HepG2 (cell line): Measurements from ENCODE around the gene CDH23. TPM values are rescaled to one million over a fixed set of nuclear protein-coding genes. Genes with fewer than 3 reads are reported as not detected.

Experiments
- ATAC-seq: fragments of 200-7000 bp; cut with Tn5 transposase; 3 replicates; pipeline ENCODE4 v1.9.1; 2020; ENCODE audit warnings: mild to moderate bottlenecking, moderate library complexity
- BruUV-seq: library from RNA; stranded (reverse); fragments of 400-500 nt; replicated peaks from 2 replicates; lab custom pipeline; 2021; lab: Mats Ljungman, UMichigan
- CTCF ChIA-PET: fragments of 300-600 bp; formaldehyde crosslinking; extraction: SDS; loops from one replicate; lab custom pipeline; 2021; ENCODE audit warnings: low total read pairs, inconsistent platforms, low intra/inter-chr PET ratio; lab: Yijun Ruan, JAX
- POLR2A ChIA-PET: fragments of 350-600 bp; sonication (Branson Sonifier 250); formaldehyde crosslinking; loops from one replicate; lab custom pipeline; 2020; ENCODE audit warnings: antibody characterized with exemption, inconsistent platforms; lab: Yijun Ruan, JAX
- DNase-seq: peaks from one replicate; pipeline ENCODE4 v3.0.0-alpha.2; 2015; ENCODE audit warnings: low spot score
- FAIRE-seq: peaks from 3 replicates; lab custom pipeline; 2011; peaks lifted over from hg19 to GRCh38; lab: Jason Lieb, UNC
- H2AFZ ChIP-seq: one replicate; pipeline ENCODE4 v1.6.1; 2011; ENCODE audit warnings: low read length, inconsistent platforms
- H3K27ac ChIP-seq: fragments of 300-600 bp; 3 replicates; pipeline ENCODE4 v1.8.0; 2011; ENCODE audit warnings: mixed run types, mild to moderate bottlenecking, mixed read lengths, low read length, inconsistent platforms; ENCODE audit not compliant: insufficient read depth; ENCODE audit errors: extremely low read length
- H3K27me3 ChIP-seq, 2 experiments: fragments of 200-600 bp in 1 of 2; 2 replicates in 1 of 2; 3 replicates in 1 of 2; pipeline versions ENCODE4 v1.6.0 to v1.8.0; 2011; ENCODE audit warnings: low read length in 2 of 2, mild to moderate bottlenecking in 2 of 2, moderate library complexity in 2 of 2, inconsistent platforms in 1 of 2; ENCODE audit not compliant: insufficient read depth in 2 of 2, control insufficient read depth in 1 of 2
- H3K36me3 ChIP-seq, 2 experiments: fragments of 200-600 bp in 1 of 2; replicated peaks in 1 of 2; 2 replicates in 1 of 2; 3 replicates in 1 of 2; pipeline versions ENCODE4 v1.5.1 to v1.8.0; 2011; ENCODE audit warnings: low read length in 2 of 2, inconsistent platforms in 1 of 2; ENCODE audit not compliant: insufficient read depth in 2 of 2, control insufficient read depth in 1 of 2
- H3K4me1 ChIP-seq: 2 replicates; pipeline ENCODE4 v1.5.1; 2012; ENCODE audit warnings: low read length, inconsistent platforms; ENCODE audit not compliant: insufficient read depth
- H3K4me2 ChIP-seq: 2 replicates; pipeline ENCODE4 v1.6.0; 2011; ENCODE audit warnings: low read depth, low read length, inconsistent platforms
- H3K4me3 ChIP-seq, 3 experiments: fragments of 200-600 bp in 1 of 3; sonication (generic), shearing (Covaris generic) in 1 of 3; replicated peaks in 1 of 3; 2 replicates each; pipeline ENCODE4 v1.5.1; 2011 to 2016; ENCODE audit warnings: low read length in 3 of 3, inconsistent platforms in 2 of 3, low read depth in 2 of 3, mild to moderate bottlenecking in 2 of 3, control low read depth in 1 of 3, mixed read lengths in 1 of 3; ENCODE audit not compliant: insufficient read depth in 1 of 3
- H3K79me2 ChIP-seq: one replicate; pipeline ENCODE4 v1.6.1; 2011; ENCODE audit warnings: low read length, inconsistent platforms; ENCODE audit not compliant: insufficient read depth
- H3K9ac ChIP-seq: 2 replicates; pipeline ENCODE4 v1.6.0; 2011; ENCODE audit warnings: mild to moderate bottlenecking, low read depth, low read length, inconsistent platforms; ENCODE audit not compliant: insufficient read depth
- H3K9me3 ChIP-seq: 2 replicates; pipeline ENCODE4 v1.5.1; 2012; ENCODE audit warnings: mild to moderate bottlenecking, low read length
- H4K20me1 ChIP-seq: 2 replicates; pipeline ENCODE4 v1.6.0; 2011; ENCODE audit warnings: inconsistent platforms, mild to moderate bottlenecking, low read length, moderate library complexity; ENCODE audit not compliant: insufficient read depth
- MEIS1 ChIP-seq: sonication (generic); formaldehyde crosslinking; IDR thresholded peaks from 2 replicates; pipeline ENCODE4 v1.9.0; 2021; ENCODE audit warnings: mild to moderate bottlenecking, missing genetic modification reagents, moderate library complexity, borderline replicate concordance
- RARA ChIP-seq: IDR thresholded peaks from 2 replicates; pipeline ENCODE4 v1.6.1; 2016; ENCODE audit warnings: missing genetic modification reagents, missing compliant biosample characterization
- ZFP62 ChIP-seq: sonication (generic); formaldehyde crosslinking; IDR thresholded peaks from 2 replicates; pipeline ENCODE4 v1.4.0; 2020; ENCODE audit warnings: missing genetic modification reagents
- ZNF562 ChIP-seq: sonication (generic); formaldehyde crosslinking; IDR thresholded peaks from 2 replicates; pipeline ENCODE4 v1.8.0; 2022; ENCODE audit warnings: missing genetic modification reagents, borderline replicate concordance
- ZSCAN22 ChIP-seq: sonication (generic); formaldehyde crosslinking; IDR thresholded peaks from 2 replicates; pipeline ENCODE4 v1.4.0; 2020; ENCODE audit warnings: mild to moderate bottlenecking, missing genetic modification reagents
- ZSCAN9 ChIP-seq: IDR thresholded peaks from 2 replicates; pipeline ENCODE4 v1.6.1; 2016; ENCODE audit warnings: borderline replicate concordance
- WGBS: methylation state at CpG from one replicate; pipeline ENCODE4 v1.1.6; 2017; ENCODE audit warnings: low lambda C conversion rate; 5-methylcytosine and 5-hydroxymethylcytosine counted together
- in situ Hi-C: cut with HindIII; loops from 2 replicates; pipeline ENCODE4 v1.10.0; 2017; ENCODE audit warnings: low pct_unique_long_range_greater_than_20kb; ENCODE audit not compliant: extremely low pct_ligation_motif_present
- intact Hi-C: fragments of 100-400 bp; cut with micrococcal nuclease; formaldehyde crosslinking; loops from one replicate; pipeline ENCODE4 v1.10.0; 2022; ENCODE audit not compliant: unreplicated experiment
- polyA plus RNA-seq, 8 experiments: library from polyadenylated mRNA; depleted of rRNA in 3 of 8; stranded (reverse) in 7 of 8; unstranded in 1 of 8; fragments of >200 nt; fragmentation: Illumina TruSeq in 4 of 8; extraction: Trizol in 4 of 8; gene quantifications; 2 replicates each; pipeline versions ENCODE4 v1.2.1 to v1.2.3, GENCODE V29; 2011 to 2016; ENCODE audit warnings: low read depth in 4 of 8, missing spikeins in 1 of 8, mixed read lengths in 1 of 8; ENCODE audit not compliant: insufficient read depth in 1 of 8
- total RNA-seq, 5 experiments: library from RNA; depleted of rRNA; stranded (reverse); fragments of >200 nt; fragmentation: Illumina TruSeq; extraction: Trizol; gene quantifications; 2 replicates each; pipeline ENCODE4 v1.2.3, GENCODE V29; 2016; ENCODE audit warnings: low read depth in 1 of 5
- TF ChIP-seq, protein P1 (sequence below): sonication (generic); formaldehyde crosslinking; IDR thresholded peaks from 2 replicates; pipeline ENCODE4 v1.4.0; 2020; ENCODE audit warnings: missing genetic modification reagents, mild to moderate bottlenecking, borderline replicate concordance
- TF ChIP-seq, protein P2 (sequence below): sonication (generic); formaldehyde crosslinking; IDR thresholded peaks from 2 replicates; pipeline ENCODE4 v1.8.1; 2023; ENCODE audit warnings: mild to moderate bottlenecking, missing genetic modification reagents

CDH23 gene
- total and polyA plus RNA-seq, 2 of the 13 experiments (the other 11 are each of a cell fraction or from before 2014, with no cell fraction given) = 0.13 TPM; not detected in 1

DNA sequence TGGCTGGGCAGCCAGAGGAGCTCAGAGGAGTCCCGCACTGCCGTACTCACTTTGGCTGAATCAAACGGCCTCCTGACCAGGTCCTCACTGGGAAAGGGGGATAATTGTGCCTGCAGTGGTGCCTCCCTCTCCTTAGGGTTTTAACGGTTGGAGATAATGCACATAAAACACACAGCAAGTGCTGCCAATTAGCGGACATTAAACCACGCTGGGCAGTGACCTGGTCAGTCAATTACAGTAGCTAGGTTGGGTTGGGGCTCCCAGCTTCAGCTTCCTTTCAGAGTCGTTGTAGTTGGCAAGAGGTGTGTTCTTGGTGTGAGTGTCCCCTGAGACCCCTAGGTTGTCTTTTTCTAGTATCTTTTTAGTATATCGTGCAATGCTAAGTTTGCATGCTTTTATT is 176.2 kb downstream of the CDH23 start:
- Histone ChIP-seq H3K9ac (no peak overlapping the region), H3K27ac (no peak overlapping the region)
- TF ChIP-seq ZSCAN9 = no peak
- no peak for TF ChIP-seq MEIS1
- TF ChIP-seq, all 625 proteins: peak for 0
- H3K4me2 ChIP-seq = no peak overlapping the region
- no peaks in the 10 kb centered on the region for H3K79me2 ChIP-seq
- WGBS = 27% methylated on average over 8 of the region's 8 CpGs
- no peak overlapping the region for H2AFZ ChIP-seq
- no peaks in the 10 kb centered on the region for H4K20me1 ChIP-seq
- intact Hi-C loops (no loop called here), in situ Hi-C loops (loop anchor here (5.0 kb wide), 1 partner anchor 256 kb away; the partner anchor contains the start of gene SLC29A3)
- FAIRE-seq (no peak), DNase-seq (no peak), ATAC-seq (no peak)
- ChIA-PET CTCF (no interaction called here), POLR2A (no interaction called here)
- H3K4me3 ChIP-seq = no peak overlapping the region
- H3K4me1 ChIP-seq = no peaks in the 10 kb centered on the region
- BruUV-seq = no TSS peak
- H3K27me3 ChIP-seq = peaks cover 4 to 46% of the 10 kb centered on the region in 2 experiments; a peak in 3 of 5 replicates
- H3K36me3 ChIP-seq = no peaks in the 10 kb centered on the region
- H3K9me3 ChIP-seq = no peaks in the 10 kb centered on the region

DNA sequence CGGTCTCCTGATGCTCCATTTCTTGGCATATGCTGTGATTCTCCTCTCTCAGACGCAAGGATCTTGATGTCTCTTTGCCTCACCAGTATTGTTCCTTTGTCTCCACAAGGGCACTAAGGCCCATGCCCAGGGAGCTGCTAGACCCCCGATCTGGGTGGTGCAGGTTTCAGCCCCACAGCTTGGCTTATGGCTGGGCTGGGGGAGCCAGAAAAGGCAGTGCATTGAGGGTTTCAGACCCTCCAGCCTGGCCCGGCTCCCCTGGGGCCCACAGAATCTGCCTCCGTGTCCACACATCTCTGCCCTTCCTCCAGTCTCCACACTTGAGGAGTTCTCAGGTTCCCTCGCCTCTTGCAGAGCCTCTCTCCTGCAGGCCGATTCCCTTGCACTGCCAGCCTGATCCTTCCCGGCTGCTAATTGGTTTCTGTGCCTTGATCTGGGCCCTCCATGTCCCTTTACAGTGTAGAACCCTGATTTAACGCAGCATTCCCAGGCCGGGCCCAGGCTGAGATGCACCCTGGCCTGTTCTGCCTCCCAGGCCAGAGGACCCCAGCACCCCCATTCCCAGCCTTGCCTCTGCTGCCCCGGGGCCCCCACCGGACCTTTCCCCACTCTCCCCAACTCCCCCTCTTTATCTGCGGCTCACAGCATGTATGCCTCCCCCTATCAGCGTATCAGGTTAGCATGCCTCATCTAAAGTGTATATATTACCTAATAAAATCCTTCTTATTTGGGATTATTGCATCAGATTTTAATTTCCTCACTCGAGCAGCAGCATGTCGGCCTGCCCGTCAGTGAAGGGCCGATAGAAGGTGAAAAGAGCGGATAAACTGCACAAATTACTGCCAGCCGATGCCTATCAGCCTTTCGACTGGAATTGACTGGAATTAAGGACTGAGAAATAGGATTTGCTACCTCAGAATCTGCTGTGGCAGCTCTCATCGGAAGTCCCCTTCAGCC is 177.1 kb downstream of the CDH23 start:
- Histone ChIP-seq H3K4me3 (no peak overlapping the region), H3K27ac (no peak overlapping the region), H2AFZ (no peak overlapping the region), H3K79me2 (no peaks in the 10 kb centered on the region), H3K36me3 (no peaks in the 10 kb centered on the region), H3K4me1 (no peaks in the 10 kb centered on the region), H4K20me1 (no peaks in the 10 kb centered on the region), H3K9me3 (no peaks in the 10 kb centered on the region), H3K27me3 (peaks cover 4 to 46% of the 10 kb centered on the region in 2 experiments; a peak in 3 of 5 replicates), H3K9ac (no peak overlapping the region), H3K4me2 (no peak overlapping the region)
- POLR2A ChIA-PET = interaction anchor here (0.9 kb wide), 1 partner anchor 11 kb away, joined by 3 read pairs; no protein-coding TSS in a partner anchor
- in situ Hi-C loops = loop anchor here (5.0 kb wide), 1 partner anchor 257 kb away; the partner anchor contains the start of gene SLC29A3
- FAIRE-seq (no peak), DNase-seq (no peak), ATAC-seq (no peak)
- BruUV-seq = no TSS peak
- CTCF ChIA-PET = no interaction called here
- intact Hi-C loops = no loop called here
- 22% methylated on average over 21 of the region's 22 CpGs for WGBS
- TF ChIP-seq, protein P1, sequence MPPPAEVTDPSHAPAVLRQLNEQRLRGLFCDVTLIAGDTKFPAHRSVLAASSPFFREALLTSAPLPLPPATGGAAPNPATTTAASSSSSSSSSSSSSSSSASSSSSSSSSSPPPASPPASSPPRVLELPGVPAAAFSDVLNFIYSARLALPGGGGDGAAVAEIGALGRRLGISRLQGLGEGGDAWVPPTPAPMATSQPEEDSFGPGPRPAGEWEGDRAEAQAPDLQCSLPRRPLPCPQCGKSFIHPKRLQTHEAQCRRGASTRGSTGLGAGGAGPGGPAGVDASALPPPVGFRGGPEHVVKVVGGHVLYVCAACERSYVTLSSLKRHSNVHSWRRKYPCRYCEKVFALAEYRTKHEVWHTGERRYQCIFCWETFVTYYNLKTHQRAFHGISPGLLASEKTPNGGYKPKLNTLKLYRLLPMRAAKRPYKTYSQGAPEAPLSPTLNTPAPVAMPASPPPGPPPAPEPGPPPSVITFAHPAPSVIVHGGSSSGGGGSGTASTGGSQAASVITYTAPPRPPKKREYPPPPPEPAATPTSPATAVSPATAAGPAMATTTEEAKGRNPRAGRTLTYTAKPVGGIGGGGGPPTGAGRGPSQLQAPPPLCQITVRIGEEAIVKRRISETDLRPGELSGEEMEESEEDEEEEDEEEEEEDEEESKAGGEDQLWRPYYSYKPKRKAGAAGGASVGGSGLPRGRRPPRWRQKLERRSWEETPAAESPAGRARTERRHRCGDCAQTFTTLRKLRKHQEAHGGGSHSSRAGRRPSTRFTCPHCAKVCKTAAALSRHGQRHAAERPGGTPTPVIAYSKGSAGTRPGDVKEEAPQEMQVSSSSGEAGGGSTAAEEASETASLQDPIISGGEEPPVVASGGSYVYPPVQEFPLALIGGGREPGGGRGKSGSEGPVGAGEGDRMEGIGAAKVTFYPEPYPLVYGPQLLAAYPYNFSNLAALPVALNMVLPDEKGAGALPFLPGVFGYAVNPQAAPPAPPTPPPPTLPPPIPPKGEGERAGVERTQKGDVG (CRISPR knock-in tag) = no peak
- TF ChIP-seq ZSCAN22 (CRISPR knock-in tag) (no peak), ZFP62 (CRISPR knock-in tag) (no peak), ZNF562 (CRISPR knock-in tag) (no peak), RARA (CRISPR knock-in tag) (no peak)
- TF ChIP-seq, protein P2, sequence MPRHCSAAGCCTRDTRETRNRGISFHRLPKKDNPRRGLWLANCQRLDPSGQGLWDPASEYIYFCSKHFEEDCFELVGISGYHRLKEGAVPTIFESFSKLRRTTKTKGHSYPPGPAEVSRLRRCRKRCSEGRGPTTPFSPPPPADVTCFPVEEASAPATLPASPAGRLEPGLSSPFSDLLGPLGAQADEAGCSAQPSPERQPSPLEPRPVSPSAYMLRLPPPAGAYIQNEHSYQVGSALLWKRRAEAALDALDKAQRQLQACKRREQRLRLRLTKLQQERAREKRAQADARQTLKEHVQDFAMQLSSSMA (CRISPR knock-in tag) = no peak
